ENCODE data around the gene ABCE1. TPM values are rescaled to one million over a fixed set of nuclear protein-coding genes. Genes with fewer than 3 reads are reported as not detected.

The ABCE1 gene
- 10 to 100 TPM; 42.9 to 79.3 (median 62.5) TPM for total RNA-seq

DNA sequence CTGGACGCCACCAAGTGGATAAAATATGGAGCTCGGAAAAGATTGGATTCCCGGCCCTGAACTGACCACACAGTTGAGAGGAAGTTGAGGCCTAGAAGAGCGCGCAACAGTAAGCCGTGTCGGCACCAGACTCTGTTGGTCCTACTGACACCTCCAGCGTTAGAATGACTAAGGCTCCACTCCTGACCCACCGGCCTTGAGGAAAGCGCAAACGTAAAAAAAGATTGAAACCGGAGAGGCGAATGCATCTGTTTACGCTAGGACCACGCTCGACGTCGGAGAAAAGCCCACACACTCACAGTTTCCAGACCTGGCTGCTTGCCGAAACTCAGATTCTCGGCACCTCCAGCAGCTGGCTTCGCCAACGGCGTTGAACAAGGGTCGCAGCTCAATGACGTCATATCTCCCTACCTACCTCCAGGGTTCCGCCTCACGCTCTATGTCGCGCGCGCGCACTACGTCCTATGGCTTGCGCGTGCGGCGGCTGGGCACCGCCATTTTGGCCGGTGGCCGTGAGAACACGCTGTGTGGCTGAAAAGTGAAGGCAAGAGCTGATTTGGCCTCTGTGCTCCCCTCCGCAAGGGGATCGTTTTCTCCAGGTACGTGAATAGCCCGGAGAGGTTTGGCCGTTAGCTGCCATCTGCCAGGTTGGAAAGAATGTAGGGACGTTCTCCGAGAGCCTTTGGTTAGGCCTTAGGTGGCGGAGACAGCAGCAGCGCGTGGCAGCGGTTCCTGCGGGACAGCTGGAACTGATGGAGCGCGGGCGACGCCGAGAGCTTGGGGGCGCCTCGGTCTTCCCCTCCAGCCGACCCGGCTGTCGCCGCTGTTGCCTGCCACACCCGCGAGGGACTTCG, at the start of gene ABCE1, which contains the start of gene ANAPC10:
Gene ABCE1, plus strand, starts transcription at position 491 of the 854 bp plus-strand sequence. CDS start 6,102 bp downstream, outside the sequence.
Gene ANAPC10, minus strand, starts transcription at position 376 of the 854 bp plus-strand sequence. CDS start 2,097 bp downstream, outside the sequence.
- Histone ChIP-seq H3K27ac (peak within 1 kb of the TSS; percentile 91 to 96 (median 94)), H3K9me3 (peaks cover 0 to 13% (median 0%) of the 10 kb centered on the region in 3 donors), H3K27me3 (no peaks in the 10 kb centered on the region), H3K4me3 (peak within 1 kb of the TSS; percentile 83 to 90 (median 86)), H3K4me1 (peaks cover 33 to 43% of the 10 kb centered on the region in 2 donors), H3K36me3 (peaks cover 2 to 27% of the 10 kb centered on the region in 2 donors)
- ATAC-seq (peak; percentile 94 to 96), DNase-seq (peak; percentile 93 to 95)
- intact Hi-C loops (cut with DNase I; ENCODE audit: low total_unique reads) (loop anchor here (2.0 to 10.0 kb wide), 4 partner anchors 83 to 1583 kb away; partner anchors contain the start of genes MMAA, OTUD4 and SMARCA5), in situ Hi-C loops (cut with MboI; ENCODE audit: low sequenced_read_pairs in 4 of 4) (no loop called here)
- TF ChIP-seq POLR2A (IDR thresholded peaks at IDR 0.05), result peak; percentile 55 to 57
- TF ChIP-seq, protein P1, sequence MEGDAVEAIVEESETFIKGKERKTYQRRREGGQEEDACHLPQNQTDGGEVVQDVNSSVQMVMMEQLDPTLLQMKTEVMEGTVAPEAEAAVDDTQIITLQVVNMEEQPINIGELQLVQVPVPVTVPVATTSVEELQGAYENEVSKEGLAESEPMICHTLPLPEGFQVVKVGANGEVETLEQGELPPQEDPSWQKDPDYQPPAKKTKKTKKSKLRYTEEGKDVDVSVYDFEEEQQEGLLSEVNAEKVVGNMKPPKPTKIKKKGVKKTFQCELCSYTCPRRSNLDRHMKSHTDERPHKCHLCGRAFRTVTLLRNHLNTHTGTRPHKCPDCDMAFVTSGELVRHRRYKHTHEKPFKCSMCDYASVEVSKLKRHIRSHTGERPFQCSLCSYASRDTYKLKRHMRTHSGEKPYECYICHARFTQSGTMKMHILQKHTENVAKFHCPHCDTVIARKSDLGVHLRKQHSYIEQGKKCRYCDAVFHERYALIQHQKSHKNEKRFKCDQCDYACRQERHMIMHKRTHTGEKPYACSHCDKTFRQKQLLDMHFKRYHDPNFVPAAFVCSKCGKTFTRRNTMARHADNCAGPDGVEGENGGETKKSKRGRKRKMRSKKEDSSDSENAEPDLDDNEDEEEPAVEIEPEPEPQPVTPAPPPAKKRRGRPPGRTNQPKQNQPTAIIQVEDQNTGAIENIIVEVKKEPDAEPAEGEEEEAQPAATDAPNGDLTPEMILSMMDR (IDR thresholded peaks at IDR 0.05 in 4 of 5, conservative IDR thresholded peaks at IDR 0.05 in 1 of 5), result peak in 2 of 5 experiments; percentile 5 to 35

DNA sequence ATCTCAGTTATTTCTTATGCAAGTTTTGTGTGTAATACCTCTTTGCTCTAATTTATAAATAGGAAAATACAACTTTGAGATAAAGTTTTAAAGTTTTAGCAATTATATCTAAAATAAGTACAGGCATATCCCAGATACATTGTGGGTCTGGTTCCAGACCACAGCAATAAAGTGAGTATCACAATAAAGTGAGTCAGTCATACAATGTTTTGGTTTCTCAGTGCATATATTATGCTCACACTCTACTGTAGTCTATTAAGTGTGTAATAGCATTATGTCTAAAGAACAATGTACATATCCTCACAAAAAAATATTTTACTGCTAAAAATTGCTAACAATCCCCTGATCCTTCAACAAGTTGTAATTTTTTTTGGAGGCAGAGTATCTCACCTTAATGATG, 49.3 kb upstream of the ABCE1 start:
- no peak overlapping the region for H3K4me3 ChIP-seq
- H3K36me3 ChIP-seq, result peaks cover 0 to 4% of the 10 kb centered on the region in 2 donors
- no peak for ATAC-seq
- intact Hi-C loops (cut with DNase I; ENCODE audit: low total_unique reads) (no loop called here), in situ Hi-C loops (cut with MboI; ENCODE audit: low sequenced_read_pairs in 4 of 4) (no loop called here)
- DNase-seq, result no peak
- H3K4me1 ChIP-seq, result peaks cover 0 to 6% of the 10 kb centered on the region in 2 donors
- H3K9me3 ChIP-seq, result no peaks in the 10 kb centered on the region
- H3K27ac ChIP-seq, result no peak overlapping the region
- H3K27me3 ChIP-seq, result no peaks in the 10 kb centered on the region
- TF ChIP-seq, protein P1 (IDR thresholded peaks at IDR 0.05 in 4 of 5, conservative IDR thresholded peaks at IDR 0.05 in 1 of 5), result no peak
- TF ChIP-seq POLR2A (IDR thresholded peaks at IDR 0.05), result no peak

DNA sequence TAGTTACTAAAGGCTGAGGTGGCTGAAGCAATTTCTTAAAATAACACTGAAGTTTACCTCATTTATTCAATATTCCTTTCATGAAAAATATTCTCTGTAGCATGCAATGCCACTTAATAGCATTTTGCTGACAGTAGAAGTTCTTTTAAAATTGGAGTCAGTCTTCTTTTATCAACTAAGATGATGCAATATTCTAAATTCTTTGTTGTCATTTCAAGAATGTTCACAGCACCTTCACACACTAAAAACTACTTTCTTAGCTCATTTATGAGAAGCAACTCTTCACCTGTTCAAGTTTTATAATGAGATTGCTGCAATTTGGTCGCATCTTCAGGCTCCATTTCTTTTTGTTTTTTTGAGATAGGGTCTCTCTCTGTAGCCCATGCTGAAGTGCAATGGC, 48.9 kb upstream of the ABCE1 start:
- Histone ChIP-seq H3K27me3 (no peaks in the 10 kb centered on the region), H3K4me3 (no peak overlapping the region), H3K4me1 (peaks cover 0 to 6% of the 10 kb centered on the region in 2 donors), H3K36me3 (peaks cover 0 to 4% of the 10 kb centered on the region in 2 donors), H3K9me3 (no peaks in the 10 kb centered on the region), H3K27ac (no peak overlapping the region)
- DNase-seq, result no peak
- ATAC-seq, result no peak
- in situ Hi-C loops (cut with MboI; ENCODE audit: low sequenced_read_pairs in 4 of 4) (no loop called here), intact Hi-C loops (cut with DNase I; ENCODE audit: low total_unique reads) (no loop called here)
- TF ChIP-seq, protein P1 (IDR thresholded peaks at IDR 0.05 in 4 of 5, conservative IDR thresholded peaks at IDR 0.05 in 1 of 5), result no peak

DNA sequence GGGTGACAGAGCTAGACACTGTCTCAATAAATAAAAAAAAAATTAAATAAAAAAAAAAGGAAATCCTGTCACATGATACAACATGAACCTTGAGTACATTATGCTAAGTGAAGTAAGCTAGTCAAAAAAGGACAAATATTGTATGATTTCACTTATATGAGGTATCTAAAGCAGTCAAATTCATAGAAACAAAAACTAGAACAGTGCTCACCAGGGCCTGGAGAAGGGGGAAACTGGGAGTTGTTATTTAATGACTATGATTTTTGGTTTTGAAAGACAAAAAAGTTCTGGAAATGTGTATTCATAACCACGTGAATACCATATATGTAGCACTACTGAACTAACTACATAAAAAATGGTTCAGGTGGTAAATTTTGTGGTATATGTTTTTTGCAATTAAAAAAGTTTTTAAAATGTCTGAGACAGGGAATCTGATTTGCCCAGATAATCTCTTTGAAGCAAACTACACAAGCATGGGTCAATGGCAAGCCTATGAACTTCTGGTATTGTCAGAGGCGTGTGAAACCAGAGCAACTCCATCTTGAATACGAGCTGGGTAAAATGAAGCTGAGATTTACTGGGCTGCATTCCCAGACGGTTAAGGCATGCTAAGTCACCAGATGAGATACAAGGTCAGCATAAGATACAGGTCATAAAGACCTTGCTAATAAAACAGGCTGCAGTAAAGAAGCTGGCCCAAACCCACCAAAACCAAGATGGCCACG, 42.4 kb upstream of the ABCE1 start:
- Histone ChIP-seq H3K27ac (no peak overlapping the region), H3K27me3 (no peaks in the 10 kb centered on the region), H3K9me3 (no peaks in the 10 kb centered on the region), H3K4me1 (peaks cover 4% of the 10 kb centered on the region in 2 donors), H3K36me3 (no peaks in the 10 kb centered on the region), H3K4me3 (no peak overlapping the region)
- TF ChIP-seq POLR2A (IDR thresholded peaks at IDR 0.05), result no peak
- TF ChIP-seq, protein P1 (IDR thresholded peaks at IDR 0.05 in 4 of 5, conservative IDR thresholded peaks at IDR 0.05 in 1 of 5), result no peak
- ATAC-seq (no peak), DNase-seq (no peak)
- in situ Hi-C loops (cut with MboI; ENCODE audit: low sequenced_read_pairs in 4 of 4), result no loop called here
- intact Hi-C loops (cut with DNase I; ENCODE audit: low total_unique reads), result no loop called here

Measured in gastrocnemius medialis (tissue), 4 donors.